GM12878 (cell line): ENCODE results near the gene TULP4. TPM values are rescaled to one million over a fixed set of nuclear protein-coding genes. Genes with fewer than 3 reads are reported as not detected.

ENCODE experiments used
- ATAC-seq: fragments of 200-7000 bp; cut with Tn5 transposase; 3 replicates; pipeline ENCODE4 v1.9.1; 2020; ENCODE audit warnings: mild to moderate bottlenecking, moderate library complexity
- BruUV-seq: library from RNA; stranded (reverse); fragments of 400-500 nt; replicated peaks from 2 replicates; lab custom pipeline; 2021; lab: Mats Ljungman, UMichigan
- CTCF ChIA-PET: fragments of 300-600 bp; sonication (Branson Sonifier 250); formaldehyde crosslinking; extraction: SDS; loops from one replicate; lab custom pipeline; 2021; ENCODE audit warnings: inconsistent platforms; lab: Yijun Ruan, JAX
- POLR2A ChIA-PET: fragments of 350-600 bp; formaldehyde crosslinking; extraction: SDS; loops from one replicate; lab custom pipeline; 2021; ENCODE audit warnings: inconsistent platforms; lab: Charles Lee
- RAD21 ChIA-PET: fragments of 300-600 bp; sonication (Branson Sonifier 250); formaldehyde crosslinking; loops from one replicate; lab custom pipeline; 2023; ENCODE audit warnings: antibody characterized with exemption; ENCODE audit not compliant: unreplicated experiment; lab: Charles Lee
- SMC1A ChIA-PET: fragments of 300-600 bp; sonication (Branson Sonifier 250); formaldehyde crosslinking; loops from one replicate; lab custom pipeline; 2023; ENCODE audit not compliant: unreplicated experiment, uncharacterized antibody; lab: Charles Lee
- DNase-seq: peaks from one replicate; pipeline ENCODE4 v3.0.0-alpha.2; 2011; ENCODE audit warnings: low read depth, low spot score
- FAIRE-seq: peaks from 3 replicates; lab custom pipeline; 2011; peaks lifted over from hg19 to GRCh38; lab: Jason Lieb, UNC
- H2AFZ ChIP-seq: 2 replicates; pipeline ENCODE4 v1.6.0; 2011; ENCODE audit warnings: low read depth, low read length, control low read depth; ENCODE audit not compliant: control insufficient read depth
- H3K27ac ChIP-seq: 2 replicates; pipeline ENCODE4 v1.5.1; 2011; ENCODE audit warnings: control low read depth; ENCODE audit not compliant: control insufficient read depth, insufficient read depth
- H3K27me3 ChIP-seq, 2 experiments: replicated peaks in 1 of 2; 2 replicates each; pipeline versions ENCODE4 v1.6.0 to v1.6.1; 2011; ENCODE audit warnings: low read length in 1 of 2; ENCODE audit not compliant: control insufficient read depth in 2 of 2, insufficient read depth in 2 of 2
- H3K36me3 ChIP-seq, 2 experiments: 2 replicates each; pipeline ENCODE4 v1.5.1; 2011; ENCODE audit warnings: low read length in 1 of 2; ENCODE audit not compliant: control insufficient read depth in 2 of 2, insufficient read depth in 2 of 2
- H3K4me1 ChIP-seq: 2 replicates; pipeline ENCODE4 v1.6.1; 2011; ENCODE audit warnings: mild to moderate bottlenecking, low read length, moderate library complexity, mixed read lengths; ENCODE audit not compliant: control insufficient read depth, insufficient read depth
- H3K4me2 ChIP-seq: 2 replicates; pipeline ENCODE4 v1.6.0; 2011; ENCODE audit warnings: control low read depth; ENCODE audit not compliant: control insufficient read depth, insufficient read depth
- H3K4me3 ChIP-seq: fragments of 200-600 bp; sonication (generic); 2 replicates; pipeline ENCODE4 v1.5.1; 2016
- H3K79me2 ChIP-seq: 2 replicates; pipeline ENCODE4 v1.6.0; 2011; ENCODE audit warnings: low read length; ENCODE audit not compliant: control insufficient read depth, insufficient read depth
- H3K9ac ChIP-seq: 2 replicates; pipeline ENCODE4 v1.8.0; 2011; ENCODE audit warnings: low read length, control low read depth, mixed read lengths; ENCODE audit not compliant: control insufficient read depth, insufficient read depth
- H3K9me3 ChIP-seq: replicated peaks from 3 replicates; pipeline ENCODE4 v1.5.1; 2011; ENCODE audit warnings: mild to moderate bottlenecking, low read length; ENCODE audit not compliant: control insufficient read depth, insufficient read depth
- H4K20me1 ChIP-seq: 2 replicates; pipeline ENCODE4 v1.6.0; 2011; ENCODE audit not compliant: control insufficient read depth, insufficient read depth
- ASH2L ChIP-seq: fragments of 300-600, 200-600 bp; sonication (generic); IDR thresholded peaks from 2 replicates; pipeline ENCODE4 v1.6.1; 2017; ENCODE audit warnings: low read depth, mild to moderate bottlenecking, borderline replicate concordance
- CHD4 ChIP-seq: fragments of 200-600 bp; sonication (generic); IDR thresholded peaks from 2 replicates; pipeline ENCODE4 v1.6.1; 2016; ENCODE audit warnings: mild to moderate bottlenecking
- CREM ChIP-seq: IDR thresholded peaks from 2 replicates; pipeline ENCODE4 v1.6.1; 2014; ENCODE audit warnings: antibody characterized with exemption, low read depth
- IKZF2 ChIP-seq, 2 experiments: fragments of 450-650 bp; IDR thresholded peaks; 2 replicates each; pipeline ENCODE4 v1.6.1; 2017; ENCODE audit warnings: mild to moderate bottlenecking in 2 of 2, moderate library complexity in 2 of 2
- MAX ChIP-seq: IDR thresholded peaks from 2 replicates; pipeline ENCODE4 v1.6.1; 2012; ENCODE audit warnings: low read depth, low read length, improper control_type of control experiment
- NBN ChIP-seq: fragments of 450-650 bp; IDR thresholded peaks from 2 replicates; pipeline ENCODE4 v1.6.1; 2016
- POLR2A ChIP-seq: IDR thresholded peaks from 2 replicates; pipeline ENCODE4 v1.6.1; 2011; ENCODE audit warnings: low read depth, mild to moderate bottlenecking, low read length
- POU2F2 ChIP-seq: IDR thresholded peaks from 3 replicates; pipeline ENCODE4 v1.6.1; 2011; ENCODE audit warnings: low read depth, mild to moderate bottlenecking, low read length, borderline replicate concordance
- RCOR1 ChIP-seq: conservative IDR thresholded peaks from 2 replicates; pipeline ENCODE4 v1.6.1; 2012; ENCODE audit warnings: low read depth, low read length, improper control_type of control experiment
- RELA ChIP-seq: fragments of 450-650 bp; IDR thresholded peaks from 2 replicates; pipeline ENCODE4 v1.8.0; 2014; ENCODE audit warnings: borderline replicate concordance; ENCODE audit not compliant: partially characterized antibody
- RUNX3 ChIP-seq: IDR thresholded peaks from 2 replicates; pipeline ENCODE4 v1.6.1; 2012; ENCODE audit warnings: low read length, inconsistent platforms
- SMAD5 ChIP-seq: IDR thresholded peaks from 2 replicates; pipeline ENCODE4 v1.6.1; 2016; ENCODE audit warnings: antibody characterized with exemption, low read depth
- TBL1XR1 ChIP-seq: IDR thresholded peaks from 2 replicates; pipeline ENCODE4 v1.6.1; 2012; ENCODE audit warnings: low read depth, low read length, improper control_type of control experiment
- TCF12 ChIP-seq: IDR thresholded peaks from 2 replicates; pipeline ENCODE4 v1.6.1; 2011; ENCODE audit warnings: low read depth, mild to moderate bottlenecking, low read length
- ZNF207 ChIP-seq: fragments of 450-650 bp; IDR thresholded peaks from 2 replicates; pipeline ENCODE4 v1.6.1; 2014; ENCODE audit warnings: antibody characterized with exemption, mild to moderate bottlenecking, borderline replicate concordance
- WGBS: methylation state at CpG from one replicate; pipeline ENCODE4 v1.1.6; 2016; ENCODE audit warnings: low lambda C conversion rate; ENCODE audit not compliant: insufficient replicate concordance, insufficient coverage; ENCODE audit errors: missing lambda C conversion rate; 5-methylcytosine and 5-hydroxymethylcytosine counted together
- in situ Hi-C: fragments of 300-500 bp; cut with MboI; formaldehyde crosslinking; loops from 9 replicates; pipeline ENCODE4 v1.14.3; 2018; ENCODE audit warnings: mixed read lengths
- intact Hi-C: fragments of 100-400 bp; cut with micrococcal nuclease; formaldehyde crosslinking; loops from one replicate; pipeline ENCODE4 v1.14.2; 2022; ENCODE audit not compliant: unreplicated experiment
- polyA plus RNA-seq, 11 experiments: library from polyadenylated mRNA; depleted of rRNA in 4 of 11; unstranded in 6 of 11; stranded (reverse) in 5 of 11; fragments of >200 nt; fragmentation: Nextera tagmentation in 4 of 11; fragmentation: Illumina TruSeq in 1 of 11; extraction: Ambion mirVana in 4 of 11; extraction: Trizol in 1 of 11; gene quantifications; 1 replicate in 1 of 11; 2 replicates in 10 of 11; pipeline versions ENCODE4 v1.2.1 to v1.2.3, GENCODE V29; 2011 to 2016; ENCODE audit warnings: inconsistent platforms in 2 of 11, missing spikeins in 2 of 11, low read depth in 1 of 11
- total RNA-seq, 4 experiments: library from RNA; depleted of rRNA in 3 of 4; stranded (reverse); fragments of >200 nt in 3 of 4; fragmentation: Illumina TruSeq in 1 of 4; extraction: Trizol in 1 of 4; gene quantifications; 2 replicates each; pipeline versions ENCODE4 v1.2.1 to v1.2.3, GENCODE V29; 2013 to 2021

TULP4 gene
- total and polyA plus RNA-seq, 10 of the 15 experiments (the other 5 are each of a cell fraction or from before 2014, with no cell fraction given) = 0.73 to 31.8 (median 14.0) TPM

GRCh38 chr6:158309814-158310213 is 2.5 kb upstream of the TULP4 start:
- no peak for DNase-seq
- Histone ChIP-seq H3K9ac (no peak overlapping the region), H3K36me3 (peaks cover 0 to 3% of the 10 kb centered on the region in 2 experiments; a peak in 2 of 4 replicates), H3K79me2 (no peaks in the 10 kb centered on the region), H3K9me3 (no peaks in the 10 kb centered on the region), H2AFZ (no peak overlapping the region), H3K4me3 (no peak overlapping the region), H3K4me2 (no peak overlapping the region), H4K20me1 (no peaks in the 10 kb centered on the region), H3K27ac (no peak overlapping the region), H3K4me1 (peaks cover 9% of the 10 kb centered on the region), H3K27me3 (no peaks in the 10 kb centered on the region)
- in situ Hi-C loops (no loop called here), intact Hi-C loops (no loop called here)
- CTCF ChIA-PET = no interaction called here
- POLR2A ChIA-PET = no interaction called here
- SMC1A ChIA-PET = no interaction called here
- FAIRE-seq = no peak
- no TSS peak for BruUV-seq
- RAD21 ChIA-PET = no interaction called here
- WGBS = 100% methylated on average over 2 of the region's 5 CpGs
- TF ChIP-seq MAX (no peak), CREM (no peak), RUNX3 (no peak), RCOR1 (no peak), CHD4 (no peak), POU2F2 (no peak), ZNF207 (no peak), TCF12 (no peak), IKZF2 (IDR thresholded peaks at IDR 0.05) (no peak), NBN (no peak), TBL1XR1 (no peak), POLR2A (no peak), RELA (no peak), ASH2L (no peak), SMAD5 (no peak)
- ATAC-seq = no peak
